Measurements from ENCODE around the gene DNAH1.

- TF ChIP-seq CTCF (IDR thresholded peaks at IDR 0.05) = no peak
- no peak for TF ChIP-seq SIN3A (IDR thresholded peaks at IDR 0.05; ENCODE audit: borderline replicate concordance, insufficient read depth, low read depth, low read length)
- no peak for TF ChIP-seq POLR2AphosphoS5 (IDR thresholded peaks at IDR 0.05; ENCODE audit: low read depth, low read length)
- no peak for TF ChIP-seq TCF7L2 (IDR thresholded peaks at IDR 0.05; ENCODE audit: low read depth, low read length)
These were observed 23.7 kb upstream of the DNAH1 start for GRCh38 chr3:52292247-52293065.

Data from Panc1 (cell line).